ENCODE results near the gene STK10. TPM values are rescaled to one million over a fixed set of nuclear protein-coding genes. Genes with fewer than 3 reads are reported as not detected.

Gene STK10
- total RNA-seq, 1 experiment from 2014 or later, result 24.9 TPM

Other genes with a start within 250 kb of the STK10 start
- 52.3 and 72.9 TPM in 2 replicates for gene FBXW11, start 181.6 kb downstream of the STK10 start, total RNA-seq (2014; rRNA removed; shearing (Covaris generic); ENCODE audit: low replicate concordance)
- gene EFCAB9, start 5.9 kb upstream of the STK10 start, total RNA-seq (2014; rRNA removed; shearing (Covaris generic); ENCODE audit: low replicate concordance), result not detected in 2 replicates
- 11.0 and 15.1 TPM in 2 replicates for gene UBTD2, start 95.5 kb upstream of the STK10 start, total RNA-seq (2014; rRNA removed; shearing (Covaris generic); ENCODE audit: low replicate concordance)